HL-60 (cell line): ENCODE data around the gene SEC14L1.

ENCODE experiments used
- CTCF ChIP-seq: IDR thresholded peaks from one replicate; pipeline ENCODE4 v1.5.1; 2011; ENCODE audit warnings: low read length, control low read depth, inconsistent platforms; ENCODE audit not compliant: insufficient read depth
- POLR2AphosphoS5 ChIP-seq: IDR thresholded peaks from 2 replicates; pipeline ENCODE4 v1.6.1; 2012; ENCODE audit warnings: low read depth
- REST ChIP-seq: IDR thresholded peaks from 2 replicates; pipeline ENCODE4 v1.6.1; 2012; ENCODE audit warnings: low read depth; ENCODE audit not compliant: insufficient replicate concordance

- TF ChIP-seq CTCF: no peak
- TF ChIP-seq POLR2AphosphoS5: no peak
- TF ChIP-seq REST: no peak
Measured at GRCh38 chr17:77214328-77214727, 73.6 kb downstream of the SEC14L1 start.
